Measurements from ENCODE around the gene THOC6.
"Not testable (repeated sequence)": the region's sequence is repeated elsewhere in the genome, so short reads cannot be mapped to it uniquely, and the experiment has no call there.

The THOC6 gene

DNA sequence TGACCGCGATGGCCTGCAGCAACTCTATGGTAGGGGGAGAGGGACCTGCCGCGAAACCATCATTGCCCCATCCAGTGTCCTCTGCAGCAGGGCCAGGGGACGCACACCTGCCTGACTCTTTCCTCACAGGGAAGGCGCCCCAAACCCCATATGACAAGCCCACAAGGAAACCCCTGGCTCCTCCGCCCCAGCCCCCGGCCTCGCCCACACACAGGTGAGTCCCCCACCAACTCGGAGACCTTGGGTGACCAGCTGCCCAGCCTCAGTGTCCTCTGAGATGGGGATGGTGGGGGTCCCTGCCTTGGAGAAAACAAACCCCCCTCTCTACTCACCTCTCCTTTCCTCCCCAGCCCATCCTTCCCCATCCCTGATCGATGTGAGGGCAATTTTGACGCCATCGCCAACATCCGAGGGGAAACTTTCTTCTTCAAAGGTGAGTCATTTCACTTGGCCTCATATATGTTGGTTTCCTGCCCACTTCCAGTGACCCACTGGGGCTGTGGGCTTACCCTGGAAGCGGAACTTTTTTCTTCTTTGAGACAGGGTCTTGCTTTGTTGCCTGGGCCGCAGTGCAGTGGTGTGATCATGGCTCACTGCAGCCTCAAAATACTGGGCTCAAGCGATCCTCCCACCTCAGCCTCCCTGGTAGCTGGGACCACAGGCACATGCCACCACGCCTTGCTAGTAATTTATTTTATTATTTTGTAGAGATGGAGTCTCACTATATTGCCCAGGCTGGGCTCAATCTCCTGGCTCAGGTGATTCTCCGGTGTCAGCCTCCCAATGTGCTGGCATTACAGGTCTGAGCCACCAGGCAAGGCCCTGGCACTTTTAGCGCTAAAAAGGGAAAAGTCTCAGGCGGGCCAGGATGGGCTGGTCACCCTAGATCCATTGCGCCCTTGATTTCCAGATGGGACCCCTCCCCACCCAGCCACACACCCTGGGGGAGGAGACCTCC lies 33.6 kb downstream of the THOC6 start:
- no peak for DNase-seq

DNA sequence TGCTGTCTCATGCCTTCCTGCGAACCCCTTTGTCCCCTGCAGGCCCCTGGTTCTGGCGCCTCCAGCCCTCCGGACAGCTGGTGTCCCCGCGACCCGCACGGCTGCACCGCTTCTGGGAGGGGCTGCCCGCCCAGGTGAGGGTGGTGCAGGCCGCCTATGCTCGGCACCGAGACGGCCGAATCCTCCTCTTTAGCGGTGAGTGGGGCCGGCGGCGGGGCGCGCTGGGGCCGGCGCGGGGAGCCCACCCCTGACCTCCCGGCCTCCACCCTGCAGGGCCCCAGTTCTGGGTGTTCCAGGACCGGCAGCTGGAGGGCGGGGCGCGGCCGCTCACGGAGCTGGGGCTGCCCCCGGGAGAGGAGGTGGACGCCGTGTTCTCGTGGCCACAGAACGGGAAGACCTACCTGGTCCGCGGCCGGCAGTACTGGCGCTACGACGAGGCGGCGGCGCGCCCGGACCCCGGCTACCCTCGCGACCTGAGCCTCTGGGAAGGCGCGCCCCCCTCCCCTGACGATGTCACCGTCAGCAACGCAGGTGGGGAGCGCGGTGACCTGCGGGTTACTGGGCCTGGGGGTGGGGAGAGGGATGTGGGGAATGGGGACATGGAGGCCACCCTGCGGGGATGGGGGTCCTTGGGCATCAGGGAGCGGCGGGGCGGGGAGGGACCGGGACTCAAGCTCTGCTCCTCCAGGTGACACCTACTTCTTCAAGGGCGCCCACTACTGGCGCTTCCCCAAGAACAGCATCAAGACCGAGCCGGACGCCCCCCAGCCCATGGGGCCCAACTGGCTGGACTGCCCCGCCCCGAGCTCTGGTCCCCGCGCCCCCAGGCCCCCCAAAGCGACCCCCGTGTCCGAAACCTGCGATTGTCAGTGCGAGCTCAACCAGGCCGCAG lies 34.5 kb downstream of the THOC6 start:
- no peak for DNase-seq

DNA sequence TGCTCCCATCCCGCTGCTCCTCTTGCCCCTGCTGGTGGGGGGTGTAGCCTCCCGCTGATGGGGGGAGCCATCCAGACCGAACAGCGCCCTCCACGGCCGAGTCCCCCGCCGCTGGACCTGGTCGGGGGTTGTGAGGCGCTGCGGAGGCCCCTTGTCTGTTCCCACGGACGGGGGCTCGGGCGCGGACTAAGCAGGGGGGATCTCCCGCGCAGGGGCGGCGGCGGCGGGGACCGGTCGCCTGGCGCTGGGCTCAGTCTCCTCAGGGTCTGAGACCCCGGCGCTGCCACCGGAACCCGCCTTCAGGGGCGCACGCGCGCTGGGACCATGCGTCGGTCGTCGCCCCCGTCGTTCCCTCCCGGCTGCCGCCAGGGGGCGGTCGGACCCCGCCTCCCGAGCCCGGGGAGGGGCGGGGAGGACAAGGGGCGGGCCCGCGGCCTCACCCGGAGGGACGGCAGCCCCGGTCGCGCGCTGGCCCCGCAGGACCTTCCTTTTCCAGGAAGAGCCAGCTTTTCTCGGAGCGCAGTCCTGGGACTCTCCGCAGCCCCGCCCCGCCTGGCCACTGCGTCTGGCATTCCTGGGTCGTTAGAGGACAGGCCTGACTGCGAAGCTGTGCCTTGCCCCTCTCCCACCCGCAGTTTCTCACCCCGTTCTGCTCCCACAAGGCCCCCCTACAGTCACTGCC lies 35.3 kb downstream of the THOC6 start:
- DNase-seq: peak; percentile 36

DNA sequence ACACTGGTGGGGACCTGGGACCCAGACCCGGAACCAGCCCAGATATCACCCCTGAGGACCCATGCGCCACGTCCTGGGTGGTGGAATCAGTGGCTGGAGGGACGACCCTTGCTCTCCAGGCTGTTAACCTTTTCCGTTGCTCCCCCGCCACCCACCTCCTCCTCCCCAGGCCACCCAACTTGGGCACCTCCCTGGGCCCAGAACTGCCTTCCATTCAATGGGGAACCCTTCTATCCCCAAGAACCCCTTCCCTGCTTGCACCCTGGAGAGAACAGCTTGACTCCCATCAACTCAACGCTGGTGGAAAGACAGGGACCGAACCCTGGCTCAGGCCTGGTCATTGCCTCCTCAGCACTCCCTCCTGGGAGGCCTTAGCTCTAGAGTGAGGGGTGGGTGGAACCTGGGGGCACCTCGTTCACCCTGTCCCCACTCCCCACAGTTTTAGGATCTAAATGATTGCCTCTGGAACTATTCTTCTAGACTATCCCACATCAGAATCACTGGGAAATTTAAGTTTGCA lies 35.9 kb downstream of the THOC6 start:
- no peak for DNase-seq

DNA sequence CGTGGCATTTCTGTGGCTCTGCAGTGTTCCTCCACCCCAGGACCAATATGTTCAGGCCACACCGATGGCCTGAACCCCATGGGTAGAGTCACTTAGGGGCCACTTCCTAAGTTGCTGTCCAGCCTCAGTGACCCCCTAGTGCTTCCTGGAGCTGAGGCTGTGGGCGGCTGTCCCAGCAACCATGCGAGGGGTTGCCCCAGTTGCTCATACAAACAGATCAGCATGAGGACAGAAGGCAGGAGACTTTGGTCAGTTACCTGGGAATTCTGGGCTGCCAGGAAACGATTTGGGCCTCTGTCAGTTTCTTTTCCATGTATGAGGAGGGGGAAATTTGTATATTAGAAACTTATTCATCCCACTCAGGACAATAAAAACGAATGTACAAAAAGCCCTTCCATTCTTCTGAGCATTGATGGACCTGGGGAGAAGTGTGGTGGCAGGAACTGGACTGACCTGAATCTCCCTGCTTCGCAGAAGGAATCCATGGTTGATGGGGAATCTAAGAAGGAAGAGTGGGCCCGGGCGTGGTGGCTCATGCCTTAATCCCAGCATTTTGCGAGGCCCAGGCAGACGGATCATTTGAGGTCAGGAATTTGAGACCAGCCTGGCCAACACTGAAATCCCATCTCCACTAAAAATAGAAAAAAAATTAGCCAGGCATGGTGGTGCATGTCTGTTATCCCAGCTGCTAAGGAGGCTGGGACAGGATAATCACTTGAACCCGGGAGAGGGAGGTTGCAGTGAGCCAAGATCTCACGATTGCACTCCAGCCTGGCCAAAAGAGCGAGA lies 36.7 kb downstream of the THOC6 start:
- DNase-seq: no peak

DNA sequence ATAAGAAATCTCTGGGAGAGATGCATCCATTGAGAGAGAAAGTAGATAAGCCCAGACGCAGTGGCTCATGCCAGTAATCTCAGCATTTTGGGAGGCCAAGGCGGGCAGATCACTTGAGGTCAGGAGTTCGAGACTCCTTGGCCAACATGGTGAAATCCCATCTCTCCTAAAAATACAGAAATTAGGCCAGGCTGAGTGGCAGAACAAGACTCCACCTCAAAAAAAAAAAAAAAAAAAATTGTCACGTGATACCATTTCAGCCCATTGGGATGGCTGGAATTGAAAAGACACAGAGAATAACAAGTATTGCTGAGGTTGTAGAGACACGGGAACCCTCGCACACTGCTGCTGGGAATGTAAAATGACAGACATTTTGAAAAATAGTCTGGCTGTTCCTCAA lies 38.7 kb downstream of the THOC6 start:
- DNase-seq: no peak

DNA sequence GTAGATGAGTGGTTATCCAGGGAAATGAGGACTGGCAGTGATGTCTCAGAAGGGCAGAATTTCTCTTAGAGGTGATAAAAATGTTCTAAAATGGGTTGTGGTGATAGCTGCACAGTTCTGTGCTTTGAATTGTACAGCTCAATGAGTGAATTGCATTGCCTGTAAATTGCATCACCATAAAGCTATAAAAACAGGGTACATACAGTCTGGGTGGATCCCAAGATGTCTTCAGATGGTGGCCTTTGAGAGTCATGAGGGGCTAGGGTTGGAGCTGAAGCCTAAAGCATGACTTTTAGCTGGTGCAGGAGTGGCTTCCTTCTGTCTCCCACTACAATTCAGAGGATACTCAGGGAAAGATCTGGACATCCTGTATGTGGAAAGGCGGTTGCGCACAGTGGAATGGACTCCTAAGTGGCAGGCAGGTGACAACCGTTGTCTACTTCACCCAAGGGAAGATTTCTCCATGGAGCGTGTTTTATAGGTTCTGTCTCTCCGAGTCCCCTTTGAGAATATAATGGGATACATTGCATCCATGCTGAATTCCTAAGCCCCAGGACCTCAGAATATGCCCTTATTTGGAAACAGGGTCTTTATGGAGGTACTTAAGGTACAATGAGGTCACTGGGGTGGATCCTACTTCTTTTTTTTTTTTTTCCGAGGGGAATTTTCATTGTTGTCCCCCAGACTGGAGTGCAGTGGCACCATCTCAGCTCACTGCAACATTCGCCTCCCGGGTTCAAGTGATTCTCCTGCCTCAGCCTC lies 40.0 kb downstream of the THOC6 start:
- no peak for DNase-seq

DNA sequence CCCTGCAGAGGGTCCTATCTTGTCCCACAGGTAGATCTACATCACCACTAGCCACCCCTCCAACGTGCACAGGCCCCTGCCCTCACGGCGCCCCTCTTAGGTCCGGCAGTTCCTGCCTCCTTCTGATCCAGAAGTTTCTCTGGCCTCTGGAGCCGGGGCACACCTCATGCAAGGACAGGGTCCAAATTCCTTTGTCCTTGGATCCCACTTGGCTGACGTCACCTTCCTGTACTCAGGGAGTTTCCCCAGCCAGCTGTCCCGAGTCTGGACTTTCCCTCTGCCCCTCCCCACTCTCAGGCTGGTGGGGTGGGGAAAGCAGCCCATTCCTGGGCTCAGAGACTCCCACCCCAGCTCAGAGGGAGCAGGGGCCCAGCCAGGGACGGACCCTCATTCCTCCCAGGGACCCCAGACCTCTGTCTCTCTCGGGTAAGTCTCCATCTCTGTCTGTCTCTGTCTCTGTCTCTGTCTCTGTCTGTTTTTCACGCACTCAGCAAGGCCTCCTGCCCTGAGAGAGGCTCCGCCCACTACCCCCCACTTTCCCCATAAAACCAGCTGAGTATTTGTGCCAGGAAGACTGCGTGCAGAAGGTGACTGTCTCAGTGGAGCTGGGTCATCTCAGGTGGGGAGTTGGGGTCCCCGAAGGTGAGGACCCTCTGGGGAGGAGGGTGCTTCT lies 41.4 kb downstream of the THOC6 start, which contains the start of gene IL32:
Gene IL32 (plus strand): TSS at position 572 of the 673 bp plus-strand sequence. CDS start 172 bp downstream, outside the sequence.
- no peak for DNase-seq

DNA sequence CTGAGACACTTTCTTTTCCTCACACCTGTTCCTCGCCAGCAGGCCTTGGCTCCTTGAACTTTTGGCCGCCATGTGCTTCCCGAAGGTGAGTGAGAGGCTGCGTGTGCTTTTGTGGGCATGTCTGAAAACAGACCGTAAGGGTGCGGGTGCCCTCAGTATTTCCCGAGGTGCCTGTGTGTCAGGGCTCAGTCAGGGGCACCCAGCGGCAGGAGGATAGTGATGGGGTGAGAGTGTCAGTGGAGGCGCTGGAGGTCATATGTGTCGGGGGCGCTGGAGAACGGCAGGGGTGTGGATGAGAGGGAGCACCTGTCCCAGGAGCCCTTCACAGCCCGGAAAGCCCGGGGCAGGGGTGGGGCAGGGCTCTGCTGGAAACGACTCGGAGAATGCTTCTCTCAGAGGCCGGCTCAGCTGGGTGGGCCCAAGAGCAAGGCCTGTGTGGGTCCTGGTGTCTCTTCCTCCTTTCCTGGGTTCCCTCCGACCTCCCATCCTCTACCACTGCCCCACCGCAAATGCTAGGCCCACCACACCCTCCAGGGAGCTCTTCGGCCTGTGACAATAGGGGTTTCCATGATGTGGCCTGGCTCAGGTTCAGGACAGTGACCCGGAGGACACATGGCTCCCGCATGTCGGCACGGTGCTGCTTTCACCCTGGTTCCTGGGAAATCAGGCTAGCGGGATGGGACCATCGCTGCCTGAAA lies 42.1 kb downstream of the THOC6 start:
- DNase-seq: no peak

DNA sequence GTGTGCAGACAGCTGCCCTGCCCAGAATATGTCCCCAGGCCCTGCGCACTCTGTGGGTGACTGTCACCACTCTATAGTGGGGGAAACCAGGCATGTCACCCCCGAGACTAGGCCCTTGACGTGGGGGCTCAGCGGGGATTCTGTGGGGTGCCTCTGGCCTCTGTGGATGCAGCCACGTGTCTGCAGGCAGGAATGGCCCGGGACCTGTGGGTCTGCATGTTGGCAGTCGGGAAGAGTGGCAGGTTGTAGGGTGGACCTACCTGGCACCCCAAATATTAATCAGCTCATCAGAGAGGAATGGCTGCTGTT lies 42.6 kb downstream of the THOC6 start:
- no peak for DNase-seq

DNA sequence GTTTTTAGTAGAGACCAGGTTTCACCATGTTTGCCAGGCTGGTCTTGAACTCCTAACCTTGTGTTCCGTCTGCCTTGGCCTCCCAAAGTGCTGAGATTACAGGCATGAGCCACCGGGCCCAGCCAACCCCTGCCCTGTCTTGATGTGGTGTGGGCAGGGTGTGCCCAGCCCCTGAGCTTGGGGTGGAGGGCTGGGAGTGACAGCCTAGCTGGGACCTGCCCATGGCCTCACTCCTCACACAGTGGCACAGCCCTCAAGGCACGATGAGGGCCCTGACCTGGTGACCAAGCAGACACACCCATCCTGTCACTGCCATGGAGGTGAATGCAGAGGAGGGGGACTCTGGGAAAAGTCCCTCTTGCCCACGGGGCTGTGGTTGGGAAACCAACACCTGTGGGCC lies 44.7 kb downstream of the THOC6 start:
- no peak for DNase-seq

DNA sequence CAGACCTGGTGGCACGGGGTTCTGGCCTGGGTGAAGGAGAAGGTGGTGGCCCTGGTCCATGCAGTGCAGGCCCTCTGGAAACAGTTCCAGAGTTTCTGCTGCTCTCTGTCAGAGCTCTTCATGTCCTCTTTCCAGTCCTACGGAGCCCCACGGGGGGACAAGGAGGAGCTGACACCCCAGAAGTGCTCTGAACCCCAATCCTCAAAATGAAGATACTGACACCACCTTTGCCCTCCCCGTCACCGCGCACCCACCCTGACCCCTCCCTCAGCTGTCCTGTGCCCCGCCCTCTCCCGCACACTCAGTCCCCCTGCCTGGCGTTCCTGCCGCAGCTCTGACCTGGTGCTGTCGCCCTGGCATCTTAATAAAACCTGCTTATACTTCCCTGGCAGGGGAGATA lies 45.3 kb downstream of the THOC6 start:
- not testable (repeated sequence) for DNase-seq

DNA sequence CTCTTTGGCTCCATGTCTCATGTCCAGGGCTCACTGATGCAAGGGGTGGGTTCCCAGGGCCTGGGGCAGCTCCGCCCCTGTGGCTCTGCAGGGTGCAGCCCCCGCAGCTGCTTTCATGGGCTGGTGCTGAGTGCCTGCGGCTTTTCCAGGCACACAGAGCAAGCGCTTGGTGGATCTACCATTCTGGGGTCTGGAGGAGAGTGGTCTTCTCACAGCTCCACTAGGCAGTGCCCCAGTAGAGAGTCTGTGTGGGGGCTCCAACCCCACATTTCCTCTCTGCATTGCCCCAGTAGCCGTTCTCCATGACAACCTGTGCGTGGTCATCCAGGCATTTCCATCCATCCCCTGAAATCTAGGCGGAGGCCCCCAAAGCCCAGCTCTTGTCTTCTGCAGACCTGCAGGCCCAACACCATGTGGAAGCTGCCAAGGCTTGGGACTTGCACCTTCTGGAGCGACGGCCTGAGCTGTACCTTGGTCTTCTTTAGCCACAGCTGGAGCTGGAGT lies 46.8 kb downstream of the THOC6 start:
- DNase-seq: no peak

DNA sequence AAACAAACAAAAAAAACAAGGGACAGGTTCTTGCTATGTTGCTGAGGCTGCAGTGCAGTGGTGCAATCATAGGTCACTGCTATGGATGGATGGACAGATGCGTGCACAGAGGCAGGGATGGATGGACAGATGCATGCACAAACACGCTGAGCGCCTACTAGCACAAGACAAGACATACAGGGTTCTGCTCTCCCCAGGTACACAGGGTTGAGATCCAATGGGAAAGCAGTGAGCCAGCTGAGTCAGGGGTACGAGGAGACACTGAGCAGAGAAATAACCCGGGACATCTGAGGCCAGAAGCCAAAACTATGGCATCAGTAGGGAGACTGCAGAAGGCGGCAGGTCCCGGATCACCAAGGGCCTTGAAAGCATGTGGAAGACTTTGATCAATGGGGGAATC lies 47.8 kb downstream of the THOC6 start:
- no peak for DNase-seq

DNA sequence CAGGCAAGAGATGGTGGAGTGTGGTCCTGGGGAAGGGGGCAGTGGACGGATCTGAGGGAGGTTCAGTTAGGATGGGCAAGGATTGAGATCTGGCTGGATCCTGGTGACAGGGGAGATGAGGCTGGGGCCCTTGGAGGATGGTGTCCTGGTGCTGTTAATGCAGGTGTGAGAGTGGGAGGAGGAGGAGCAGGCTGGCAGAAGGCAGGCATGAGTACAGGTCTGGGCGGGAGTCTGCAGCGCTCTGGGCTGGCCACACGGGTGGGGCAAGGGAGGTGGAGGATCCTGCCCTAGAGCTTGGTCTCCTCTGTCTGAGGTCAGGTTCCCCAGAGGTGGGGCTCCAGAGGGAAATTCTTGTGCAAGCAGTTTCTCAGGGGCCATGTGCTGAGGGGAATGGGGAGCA lies 48.3 kb downstream of the THOC6 start:
- not testable (repeated sequence) for DNase-seq

DNA sequence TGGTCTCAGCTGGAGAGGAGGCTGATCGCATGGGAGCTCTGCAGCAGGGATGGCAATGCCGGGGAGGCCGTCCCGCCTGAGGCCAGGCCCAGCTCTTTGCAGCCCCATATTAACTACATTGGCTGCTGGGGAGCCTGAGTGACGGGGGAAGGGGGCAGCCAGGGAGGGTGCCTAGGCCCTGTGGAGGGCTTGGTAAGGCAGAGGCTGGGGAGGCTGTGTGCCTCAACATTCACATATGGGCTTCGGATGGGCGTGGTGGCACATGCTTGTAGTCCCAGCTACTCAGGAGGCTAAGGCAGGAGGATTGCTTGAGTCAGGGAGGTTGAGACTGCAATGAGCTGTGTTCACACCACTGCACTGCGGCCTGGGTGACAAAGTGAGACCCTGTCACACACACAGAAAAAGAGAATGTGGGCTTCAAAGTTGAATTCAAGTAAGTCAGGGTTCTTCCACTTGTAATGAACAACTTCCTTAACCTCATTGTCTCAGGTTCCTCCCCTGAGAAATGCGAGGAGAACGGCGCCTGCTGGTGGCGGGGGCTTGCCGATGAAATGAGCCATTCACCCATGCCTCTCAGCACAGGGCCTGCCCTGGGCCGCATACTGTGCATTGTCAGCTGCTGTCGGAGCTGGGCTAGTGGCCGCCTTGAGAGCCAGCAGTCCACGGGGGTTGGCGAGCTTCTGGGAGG lies 48.9 kb downstream of the THOC6 start:
- not testable (repeated sequence) for DNase-seq

DNA sequence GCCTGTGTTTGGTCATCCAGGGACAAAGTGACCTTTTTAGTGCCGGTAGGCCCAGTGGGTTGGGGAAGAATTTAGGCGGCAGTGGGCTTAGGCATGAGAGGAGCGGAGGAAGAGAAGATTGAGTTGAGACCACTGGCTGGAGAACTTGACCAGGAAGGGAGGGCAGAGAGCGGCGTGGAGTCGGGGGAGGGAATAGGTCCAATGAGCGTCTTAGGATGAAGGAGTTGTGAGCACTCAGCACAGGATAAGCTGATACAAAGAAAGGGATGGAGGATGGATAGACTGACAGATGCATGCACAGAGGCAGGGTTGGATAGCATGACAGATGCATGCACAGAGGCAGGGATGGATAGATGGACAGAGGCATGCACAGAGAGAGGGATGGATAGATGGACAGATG lies 49.6 kb downstream of the THOC6 start:
- DNase-seq: no peak

DNA sequence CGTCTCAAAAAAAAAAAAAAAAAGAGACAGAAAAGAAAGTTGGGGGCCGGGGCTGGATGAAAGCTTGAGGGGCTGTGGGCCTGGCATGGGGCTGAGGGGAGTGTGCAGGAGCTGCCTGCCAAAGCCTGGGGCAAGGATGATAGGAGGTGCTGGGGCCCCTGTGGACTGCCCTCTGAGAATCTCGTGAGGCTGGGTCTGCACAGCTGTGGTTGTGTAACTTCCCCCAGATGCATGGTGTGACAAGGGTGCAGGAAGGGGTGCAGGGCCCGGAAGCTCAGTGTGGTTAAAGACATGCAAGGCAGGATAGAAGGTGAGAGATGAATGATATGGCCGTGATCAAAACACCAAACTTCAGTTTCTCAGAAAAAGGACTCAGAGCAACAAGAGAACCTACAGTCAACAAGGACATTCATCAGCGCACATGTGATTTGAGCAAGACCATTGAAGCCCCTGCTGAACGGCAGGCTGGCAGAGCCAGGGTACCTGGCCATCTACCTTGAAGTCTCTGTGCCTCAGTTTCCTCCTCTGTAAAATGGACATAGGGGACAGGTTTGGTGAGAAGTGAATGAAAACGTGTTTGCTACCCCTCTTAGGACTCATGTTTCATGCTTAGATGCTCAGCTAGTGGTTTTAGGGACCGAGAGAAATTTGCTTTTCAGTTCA lies 51.2 kb downstream of the THOC6 start:
- DNase-seq: no peak

DNA sequence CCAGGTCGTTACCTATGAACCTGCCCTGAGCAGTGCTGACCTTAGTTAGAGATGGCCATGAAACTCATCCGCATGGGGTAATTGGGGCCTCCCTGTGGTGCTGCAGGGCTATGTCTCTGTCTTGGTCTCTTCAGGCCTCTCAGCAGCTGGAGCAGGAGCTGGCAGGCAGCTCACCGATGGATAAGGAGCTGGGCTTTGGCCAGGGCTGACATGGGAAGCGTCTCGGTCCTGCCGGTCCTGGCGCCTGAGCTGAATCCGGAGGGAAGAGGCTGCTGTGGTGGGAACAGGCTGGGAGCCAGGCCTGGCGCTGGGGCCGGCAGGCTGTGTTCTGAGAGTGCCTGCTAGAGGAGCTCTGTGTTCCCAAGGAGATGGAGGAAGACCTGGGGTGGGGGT lies 51.7 kb downstream of the THOC6 start:
- DNase-seq: no peak

Measured in DMS 273 treated with DMSO at 0.1 percent for 48 hours (cell line).